HG02678 (cell line): Measurements from ENCODE around the gene CHFR.
"Not testable (repeated sequence)": the region's sequence is repeated elsewhere in the genome, so short reads cannot be mapped to it uniquely, and the experiment has no call there.

Experiments used
- ATAC-seq: cut with Tn5 transposase; IDR thresholded peaks from one replicate; pipeline ENCODE4 v1.9.1; 2021; ENCODE audit warnings: mild to moderate bottlenecking, moderate library complexity; ENCODE audit not compliant: unreplicated experiment

Gene CHFR

GRCh38 chr12:132874620-132875019 lies 12.8 kb downstream of the CHFR start:
- not testable (repeated sequence) for ATAC-seq

- no peak for ATAC-seq
These were observed 13.2 kb downstream of the CHFR start for GRCh38 chr12:132874175-132874574.

GRCh38 chr12:132873724-132874123 lies 13.7 kb downstream of the CHFR start:
- ATAC-seq: no peak

- ATAC-seq: no peak
These were observed 14.4 kb downstream of the CHFR start for GRCh38 chr12:132872975-132873421.

- ATAC-seq: no peak
These were observed 15.1 kb downstream of the CHFR start for GRCh38 chr12:132872073-132872855.

GRCh38 chr12:132869551-132869950 lies 17.9 kb downstream of the CHFR start:
- no peak for ATAC-seq

GRCh38 chr12:132866251-132866828 lies 21.1 kb downstream of the CHFR start:
- no peak for ATAC-seq

GRCh38 chr12:132861558-132861957 lies 25.8 kb downstream of the CHFR start:
- no peak for ATAC-seq

GRCh38 chr12:132858718-132859266 lies 28.6 kb downstream of the CHFR start:
- no peak for ATAC-seq

- ATAC-seq: not testable (repeated sequence)
These were observed 30.4 kb downstream of the CHFR start for GRCh38 chr12:132857019-132857418.

- no peak for ATAC-seq
These were observed 30.8 kb downstream of the CHFR start for GRCh38 chr12:132856581-132856980.

- not testable (repeated sequence) for ATAC-seq
These were observed 32.2 kb downstream of the CHFR start for GRCh38 chr12:132855211-132855610.

GRCh38 chr12:132853285-132854092 lies 33.9 kb downstream of the CHFR start:
- no peak for ATAC-seq

- no peak for ATAC-seq
These were observed 34.9 kb downstream of the CHFR start for GRCh38 chr12:132852496-132852895.

- no peak for ATAC-seq
These were observed 35.9 kb downstream of the CHFR start for GRCh38 chr12:132851465-132851864.

GRCh38 chr12:132850291-132850690 lies 37.1 kb downstream of the CHFR start:
- ATAC-seq: no peak

GRCh38 chr12:132848521-132848920 lies 38.9 kb downstream of the CHFR start:
- ATAC-seq: no peak

- no peak for ATAC-seq
These were observed 39.7 kb downstream of the CHFR start for GRCh38 chr12:132847363-132848356.

- ATAC-seq: not testable (repeated sequence)
These were observed 42.7 kb downstream of the CHFR start for GRCh38 chr12:132844681-132845080.

GRCh38 chr12:132842449-132843045 lies 44.9 kb downstream of the CHFR start:
- ATAC-seq: no peak
